NB4 (cell line): ENCODE measurements around the gene TLE3.

ENCODE experiments used
- CTCF ChIP-seq: IDR thresholded peaks from one replicate; pipeline ENCODE4 v1.5.1; 2012; ENCODE audit warnings: low read depth, low read length
- MAX ChIP-seq: IDR thresholded peaks from 2 replicates; pipeline ENCODE4 v1.6.1; 2011; ENCODE audit warnings: low read depth, low read length
- MYC ChIP-seq: IDR thresholded peaks from 2 replicates; pipeline ENCODE4 v1.6.1; 2011; ENCODE audit warnings: low read depth, low read length
- POLR2A ChIP-seq: IDR thresholded peaks from 2 replicates; pipeline ENCODE4 v1.6.1; 2011; ENCODE audit warnings: mild to moderate bottlenecking; ENCODE audit not compliant: insufficient read length; ENCODE audit errors: extremely low read depth

GRCh38 chr15:70050441-70050840 is 47.3 kb downstream of the TLE3 start:
- TF ChIP-seq CTCF = no peak
- TF ChIP-seq POLR2A = no peak
- no peak for TF ChIP-seq MYC
- no peak for TF ChIP-seq MAX
